GM12864 (cell line): ENCODE measurements around the gene TRIM34.
A peak's percentile ranks its signal among the peaks of the same experiment; 100 is the strongest.

ENCODE experiments used
- DNase-seq: peaks from one replicate; pipeline ENCODE4 v3.0.0-alpha.2; 2011; ENCODE audit warnings: low read depth
- H3K4me3 ChIP-seq: 2 replicates; pipeline ENCODE4 v1.5.1; 2011; ENCODE audit warnings: mild to moderate bottlenecking, low read depth, low read length, control low read depth
- CTCF ChIP-seq: IDR thresholded peaks from 2 replicates; pipeline ENCODE4 v1.5.1; 2011; ENCODE audit warnings: low read depth, mild to moderate bottlenecking, moderate library complexity, low read length, control low read depth, inconsistent platforms; ENCODE audit errors: missing control alignments

The TRIM34 gene

GRCh38 chr11:5620651-5621521 lies 3.9 kb upstream of the TRIM34 start:
- H3K4me3 ChIP-seq = no peak overlapping the region

GRCh38 chr11:5621580-5621979 lies 3.2 kb upstream of the TRIM34 start:
- H3K4me3 ChIP-seq = no peak overlapping the region
- TF ChIP-seq CTCF = no peak
- no peak for DNase-seq

More at GRCh38 chr11:5620651-5621521, 3.9 kb upstream of the TRIM34 start:
- DNase-seq = no peak
- TF ChIP-seq CTCF = no peak

- H3K4me3 ChIP-seq = no peak overlapping the region
- DNase-seq = no peak
- no peak for TF ChIP-seq CTCF
These were observed 2.0 kb upstream of the TRIM34 start for GRCh38 chr11:5622802-5623201.

- DNase-seq = no peak
- TF ChIP-seq CTCF = no peak
- H3K4me3 ChIP-seq = peak overlapping the region; percentile 73
These were observed 480 bp downstream of the TRIM34 start for GRCh38 chr11:5625281-5625680.

- no peak for DNase-seq
- no peak overlapping the region for H3K4me3 ChIP-seq
- TF ChIP-seq CTCF = no peak
These were observed 1.4 kb downstream of the TRIM34 start for GRCh38 chr11:5626196-5626595.

GRCh38 chr11:5631417-5631816 lies 6.6 kb downstream of the TRIM34 start:
- H3K4me3 ChIP-seq = no peak overlapping the region
- TF ChIP-seq CTCF = no peak
- no peak for DNase-seq

GRCh38 chr11:5631969-5632635 lies 7.3 kb downstream of the TRIM34 start:
- peak overlapping the region; percentile 11; the same call in 1 of the 2 replicates for H3K4me3 ChIP-seq
- DNase-seq = peak; percentile 71
- TF ChIP-seq CTCF = no peak
